ENCODE results near the gene CHAF1B.

Gene CHAF1B

DNA sequence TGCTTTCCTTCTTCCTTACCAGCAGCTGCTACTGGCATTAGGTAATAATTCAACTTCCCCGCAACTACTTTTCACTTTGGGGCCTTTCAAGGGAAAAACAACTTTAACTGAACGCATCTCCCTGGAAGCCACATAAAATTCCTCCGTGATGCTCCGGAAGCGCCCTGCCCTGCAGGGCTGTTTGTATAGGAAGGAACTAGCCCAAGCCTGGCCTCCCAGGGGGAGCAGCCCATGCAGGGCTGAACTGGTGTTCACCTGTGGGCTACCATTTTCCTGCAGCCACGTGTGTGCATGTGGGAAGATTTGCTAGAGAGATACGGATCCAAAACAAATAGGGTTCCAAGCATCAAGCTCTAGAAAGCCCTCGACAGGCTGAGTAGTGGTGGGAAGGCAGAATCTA, 80.3 kb downstream of the CHAF1B start:
- DNase-seq, result no peak

GRCh38 chr21:36466061-36466511, 80.9 kb downstream of the CHAF1B start:
- DNase-seq, result no peak
